GM12892 (cell line): ENCODE results near the gene FBLN2.

Source experiments
- DNase-seq: peaks from one replicate; pipeline ENCODE4 v3.0.0; 2011; ENCODE audit not compliant: insufficient read length
- FAIRE-seq: peaks from 2 replicates; lab custom pipeline; 2011; peaks lifted over from hg19 to GRCh38; lab: Jason Lieb, UNC
- POLR2A ChIP-seq: IDR thresholded peaks from 2 replicates; pipeline ENCODE4 v1.6.1; 2011; ENCODE audit warnings: low read depth, low read length, control low read depth
- POLR2AphosphoS5 ChIP-seq: IDR thresholded peaks from 2 replicates; pipeline ENCODE4 v1.6.1; 2011; ENCODE audit warnings: low read depth, low read length, control low read depth
- TAF1 ChIP-seq: IDR thresholded peaks from 2 replicates; pipeline ENCODE4 v1.6.1; 2011; ENCODE audit warnings: low read depth, mild to moderate bottlenecking, control low read depth, low read length, borderline replicate concordance

Gene FBLN2

DNA sequence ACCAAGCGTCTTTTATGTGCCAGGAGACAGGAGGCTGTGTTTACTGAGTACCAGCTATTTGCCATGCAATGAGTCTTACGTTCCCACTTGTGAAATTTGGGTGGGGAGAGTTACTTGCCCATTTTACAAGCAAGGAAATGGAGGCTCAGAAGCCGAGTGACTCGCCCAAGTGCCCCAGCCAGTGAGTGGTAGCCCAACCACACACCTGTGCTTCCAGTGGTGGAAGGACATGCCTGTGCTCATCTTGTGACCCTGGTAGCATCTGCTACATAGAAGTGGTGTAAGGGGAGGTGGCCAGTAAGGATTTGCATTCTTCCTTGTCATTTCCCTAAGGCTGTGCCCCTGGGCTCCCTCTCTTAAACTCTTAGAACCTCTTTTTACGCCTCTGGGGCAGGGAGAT, 49.3 kb downstream of the FBLN2 start:
- DNase-seq, result no peak
- FAIRE-seq, result no peak
- no peak for TF ChIP-seq POLR2AphosphoS5
- TF ChIP-seq POLR2A, result no peak

GRCh38 chr3:13598926-13599886, 50.3 kb downstream of the FBLN2 start:
- TF ChIP-seq TAF1, result no peak
- no peak for TF ChIP-seq POLR2A
- no peak for TF ChIP-seq POLR2AphosphoS5
- DNase-seq (no peak), FAIRE-seq (no peak)

DNA sequence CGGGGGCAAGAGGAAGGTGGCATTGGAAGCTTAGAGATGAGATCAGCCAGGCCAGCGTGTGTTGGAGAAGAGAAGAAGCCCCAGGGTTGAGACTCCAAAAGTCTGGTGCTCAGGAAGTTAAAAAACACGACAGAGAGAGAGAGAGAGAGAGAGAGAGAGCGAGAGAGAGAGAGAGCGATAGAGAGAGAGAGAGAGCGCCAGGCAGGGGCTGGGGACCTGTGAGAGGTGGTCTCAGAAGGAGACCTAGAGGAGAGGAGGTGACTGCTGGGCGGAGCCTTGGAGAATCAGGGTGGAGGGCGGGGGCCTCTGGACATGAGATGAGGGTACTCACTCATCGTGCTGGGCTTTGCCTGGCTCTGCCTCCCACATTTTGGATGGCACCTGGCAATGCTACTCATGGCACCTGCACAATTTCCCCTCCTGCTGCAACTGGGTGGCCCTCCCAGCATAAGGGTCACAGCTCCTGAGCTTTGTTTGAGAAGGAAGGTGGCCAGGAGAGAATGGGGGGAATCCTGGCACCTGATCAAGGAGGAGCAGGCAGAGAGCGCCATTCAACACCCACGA, 51.0 kb downstream of the FBLN2 start:
- no peak for FAIRE-seq
- no peak for TF ChIP-seq TAF1
- TF ChIP-seq POLR2AphosphoS5, result no peak
- TF ChIP-seq POLR2A, result no peak
- no peak for DNase-seq

GRCh38 chr3:13600950-13601691, 52.2 kb downstream of the FBLN2 start:
- DNase-seq, result no peak
- FAIRE-seq, result no peak
- TF ChIP-seq TAF1, result no peak
- no peak for TF ChIP-seq POLR2AphosphoS5
- no peak for TF ChIP-seq POLR2A

DNA sequence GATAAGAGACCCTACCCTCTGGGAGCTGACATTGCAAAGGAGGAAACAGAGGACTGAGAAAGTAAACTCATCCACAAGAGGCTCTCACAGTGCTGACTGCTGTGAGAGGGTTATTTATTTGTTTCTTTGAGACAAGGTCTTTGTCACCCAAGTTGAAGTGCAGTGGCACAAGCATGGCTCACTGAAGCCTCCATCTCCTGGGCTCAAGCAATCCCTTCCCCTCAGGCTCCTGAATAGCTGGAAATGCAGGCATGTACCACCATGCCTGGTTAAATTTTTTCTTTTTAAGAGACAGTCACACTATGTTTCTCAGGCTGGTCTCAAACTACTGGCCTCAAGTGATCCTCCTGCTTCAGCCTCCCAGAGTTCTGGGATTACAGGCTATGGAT, 52.8 kb downstream of the FBLN2 start:
- TF ChIP-seq POLR2A (no peak), POLR2AphosphoS5 (no peak), TAF1 (no peak)
- DNase-seq (no peak), FAIRE-seq (no peak)

DNA sequence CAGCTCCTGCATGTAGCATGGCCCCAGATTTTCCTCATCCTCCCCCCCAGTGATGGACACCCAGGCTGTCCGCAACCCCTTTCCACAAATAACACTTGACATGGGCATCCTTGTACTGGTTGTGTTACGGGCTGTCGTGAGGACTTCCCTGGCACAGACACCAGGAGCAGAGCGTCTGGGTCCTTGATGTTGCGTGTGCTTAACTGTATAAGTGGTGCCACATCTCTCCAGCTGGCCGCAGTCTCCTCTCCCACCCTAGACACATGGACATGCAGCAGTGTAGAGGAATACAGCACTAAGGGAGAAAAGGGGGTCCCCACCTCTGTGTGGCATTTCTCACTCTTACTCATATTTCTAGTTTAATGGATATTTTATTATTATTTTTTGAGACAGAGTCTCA, 56.6 kb downstream of the FBLN2 start:
- no peak for FAIRE-seq
- TF ChIP-seq POLR2AphosphoS5, result no peak
- no peak for TF ChIP-seq POLR2A
- TF ChIP-seq TAF1, result no peak
- DNase-seq, result no peak

DNA sequence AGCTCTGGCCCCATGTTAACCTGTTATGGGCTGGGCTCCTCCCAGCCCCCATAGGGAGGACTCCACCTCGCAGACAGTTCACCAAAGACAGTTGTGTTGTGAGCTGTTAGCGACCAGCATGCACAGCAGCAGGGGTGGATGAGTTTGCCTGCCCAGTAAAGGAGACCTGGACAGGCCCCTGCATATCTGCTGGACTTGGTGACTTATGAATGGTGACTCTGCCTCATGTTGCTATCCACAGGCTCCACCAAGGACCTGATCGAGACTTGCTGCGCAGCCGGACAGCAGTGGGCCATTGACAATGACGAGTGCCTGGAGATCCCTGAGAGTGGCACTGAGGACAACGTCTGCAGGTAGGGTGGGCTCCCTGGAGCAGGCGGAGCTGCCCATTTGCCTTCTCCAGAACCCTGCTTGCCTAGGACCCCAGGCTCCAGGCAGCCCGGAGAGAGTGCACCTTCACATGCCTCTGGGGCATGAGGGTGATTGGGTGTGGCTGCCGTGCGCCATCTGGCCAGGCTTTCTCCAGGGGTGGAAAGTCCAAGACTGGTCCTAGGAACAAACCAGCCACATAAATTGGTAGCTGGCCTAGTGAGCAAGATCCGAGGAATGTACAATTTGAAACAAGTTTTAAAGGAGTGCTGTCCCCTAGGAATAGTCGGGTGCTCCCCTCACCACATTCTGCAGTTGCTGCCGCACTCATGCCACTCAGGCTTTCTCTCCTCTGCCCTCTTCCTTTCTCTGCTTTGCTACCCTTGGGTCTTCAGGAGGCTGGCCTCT, 59.1 kb downstream of the FBLN2 start:
- FAIRE-seq, result no peak
- TF ChIP-seq TAF1 (no peak), POLR2A (no peak), POLR2AphosphoS5 (no peak)
- DNase-seq, result no peak

DNA sequence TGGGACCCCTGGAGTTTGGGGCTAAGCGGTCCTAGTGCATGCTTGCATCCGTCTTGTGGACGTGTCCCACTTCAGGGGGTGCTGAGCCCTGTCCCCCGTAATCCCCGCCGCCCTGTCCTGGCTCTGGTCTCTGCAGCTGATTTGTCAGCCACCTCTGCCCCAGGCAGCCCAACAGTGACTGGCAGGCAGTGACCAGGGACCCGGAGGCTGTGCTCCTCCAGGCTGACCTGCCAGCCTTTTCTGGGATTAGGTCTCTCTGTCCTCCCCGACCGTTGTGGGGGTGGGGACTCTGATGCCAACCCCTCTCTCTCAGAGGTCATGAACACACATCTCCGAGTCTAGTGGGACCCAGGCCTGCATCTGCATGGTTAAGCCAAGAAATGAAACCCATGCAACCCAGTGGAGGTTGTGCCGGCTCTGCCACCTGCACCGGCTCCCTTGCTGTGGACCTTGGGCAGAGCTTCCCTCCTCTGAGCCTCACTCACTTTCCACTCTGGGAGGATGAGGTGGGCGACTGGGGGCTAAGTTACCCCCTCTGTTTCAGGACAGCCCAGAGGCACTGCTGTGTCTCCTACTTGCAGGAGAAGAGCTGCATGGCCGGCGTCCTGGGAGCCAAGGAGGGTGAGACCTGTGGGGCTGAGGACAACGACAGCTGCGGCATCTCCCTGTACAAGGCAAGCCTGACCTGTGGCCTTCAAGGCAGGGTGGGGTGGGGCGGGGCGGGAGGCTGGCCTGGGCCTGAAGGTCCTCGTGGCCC, 60.2 kb downstream of the FBLN2 start:
- TF ChIP-seq POLR2AphosphoS5 (no peak), TAF1 (no peak), POLR2A (no peak)
- no peak for FAIRE-seq
- DNase-seq, result no peak

GRCh38 chr3:13610006-13610570, 61.2 kb downstream of the FBLN2 start:
- TF ChIP-seq POLR2A (no peak), POLR2AphosphoS5 (no peak), TAF1 (no peak)
- no peak for FAIRE-seq
- DNase-seq, result no peak

- DNase-seq, result no peak
- TF ChIP-seq POLR2A (no peak), TAF1 (no peak), POLR2AphosphoS5 (no peak)
- no peak for FAIRE-seq
Observed at GRCh38 chr3:13611221-13611620, 62.3 kb downstream of the FBLN2 start.
